Activated CD4-positive, alpha-beta T cell treated with anti-CD3 and anti-CD28 coated beads, Interleukin-2, amount 10 ng/mL, durations not matched to agents 7 days and 5 days (primary cell): ENCODE measurements around the gene LRG1. TPM values are rescaled to one million over a fixed set of nuclear protein-coding genes. Genes with fewer than 3 reads are reported as not detected.

ENCODE experiments used
- CTCF ChIA-PET: fragments of 350-600 bp; sonication (Branson Sonifier 250); formaldehyde crosslinking; loops from one replicate; lab custom pipeline; 2021; ENCODE audit warnings: antibody characterized with exemption; lab: Charles Lee
- POLR2A ChIA-PET: fragments of 350-600 bp; sonication (Branson Sonifier 250); formaldehyde crosslinking; loops from one replicate; lab custom pipeline; 2021; ENCODE audit warnings: antibody characterized with exemption; lab: Charles Lee
- DNase-seq: peaks from one replicate; pipeline ENCODE4 v3.0.0-alpha.2; 2020
- H3K27ac Mint-ChIP-seq: one replicate; pipeline ENCODE4 v1.8.0; 2021; ENCODE audit warnings: mild to moderate bottlenecking, moderate library complexity, mixed read lengths
- H3K27me3 Mint-ChIP-seq: one replicate; pipeline ENCODE4 v1.8.0; 2021; ENCODE audit warnings: mixed read lengths
- H3K36me3 Mint-ChIP-seq: one replicate; pipeline ENCODE4 v1.8.0; 2021; ENCODE audit warnings: low read depth, mixed read lengths
- H3K4me1 Mint-ChIP-seq: one replicate; pipeline ENCODE4 v1.8.0; 2021; ENCODE audit warnings: mixed read lengths
- H3K4me3 Mint-ChIP-seq: one replicate; pipeline ENCODE4 v1.8.0; 2021; ENCODE audit warnings: mild to moderate bottlenecking, moderate library complexity, mixed read lengths
- H3K9me3 Mint-ChIP-seq: one replicate; pipeline ENCODE4 v1.8.0; 2021; ENCODE audit warnings: mixed read lengths
- total RNA-seq, 2 experiments: library from RNA; stranded (reverse); gene quantifications; one replicate each; pipeline ENCODE4 v1.2.3, GENCODE V29; 2021

LRG1 gene
- total RNA-seq, 2 experiments from 2014 or later: 0.07 TPM; not detected in 1

DNA sequence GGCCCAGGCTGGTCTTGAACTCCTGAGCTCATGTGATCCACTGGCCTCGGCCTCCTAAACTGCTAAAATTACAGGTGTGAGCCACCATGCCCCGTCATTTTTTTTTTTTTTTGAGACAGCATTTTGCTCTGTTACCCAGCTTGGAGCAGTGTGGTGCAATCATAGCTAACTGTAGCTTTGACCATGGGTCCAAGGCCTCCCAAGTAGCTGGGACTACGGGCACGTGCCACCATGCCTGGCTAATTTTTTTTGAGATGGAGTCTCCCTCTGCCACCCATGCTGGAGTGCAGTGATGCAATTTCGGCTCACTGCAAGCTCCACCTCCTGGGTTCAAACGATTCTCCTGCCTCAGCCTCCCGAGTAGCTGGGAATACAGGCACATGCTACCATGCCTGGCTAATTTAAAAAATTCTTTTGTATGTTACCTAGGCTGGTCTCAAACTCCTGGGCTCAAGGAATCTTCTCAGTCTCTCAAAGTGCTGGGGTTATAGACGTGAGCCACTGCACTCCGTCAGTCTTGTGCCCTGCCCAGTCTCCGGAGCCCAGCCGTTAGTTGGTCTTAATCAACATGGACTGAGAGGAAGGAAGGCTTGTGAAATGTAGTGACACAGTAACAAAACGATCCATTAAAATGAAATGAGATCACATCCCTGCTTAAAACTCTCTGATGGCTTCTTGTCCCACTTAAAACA, 1.4 kb upstream of the LRG1 start:
- peaks cover 2% of the 10 kb centered on the region for H3K36me3 Mint-ChIP-seq
- DNase-seq: no peak
- H3K27ac Mint-ChIP-seq: no peak overlapping the region
- POLR2A ChIA-PET: no interaction called here
- no peaks in the 10 kb centered on the region for H3K9me3 Mint-ChIP-seq
- H3K4me3 Mint-ChIP-seq: no peak overlapping the region
- no peaks in the 10 kb centered on the region for H3K27me3 Mint-ChIP-seq
- CTCF ChIA-PET: interaction anchor here (0.6 to 3.6 kb wide), 4 partner anchors 16 to 141 kb away, joined by 3 to 18 read pairs (median 3); partner anchors contain the start of gene SH3GL1
- peaks cover 5% of the 10 kb centered on the region for H3K4me1 Mint-ChIP-seq

DNA sequence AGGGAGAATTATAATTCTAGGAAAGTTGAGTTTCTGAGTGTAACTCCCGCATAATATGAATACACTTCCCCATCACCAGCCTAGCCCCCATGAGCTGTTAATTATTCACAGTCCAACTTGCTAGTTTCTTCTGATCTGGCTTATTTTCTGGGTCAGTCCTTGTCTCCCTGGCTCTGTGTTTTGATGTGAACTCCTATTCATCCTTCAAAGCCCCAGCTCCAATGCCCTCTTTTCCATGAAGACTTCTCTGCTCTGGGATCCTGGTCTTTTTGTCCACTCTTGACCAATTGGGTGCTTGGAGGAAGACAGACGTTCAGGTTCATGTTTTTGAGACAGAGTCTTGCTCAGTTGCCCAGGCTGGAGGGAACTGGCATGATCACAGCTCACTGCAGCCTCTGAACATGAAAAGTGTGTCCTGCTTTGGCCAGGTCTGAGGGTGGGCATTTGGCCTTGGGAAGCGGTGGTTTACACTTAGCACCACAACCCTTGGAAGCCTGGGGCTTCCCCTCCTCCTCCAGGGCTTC, 605 bp downstream of the LRG1 start:
- Mint-ChIP-seq H3K27ac (no peak overlapping the region), H3K4me3 (no peak overlapping the region), H3K27me3 (peaks cover 7% of the 10 kb centered on the region), H3K36me3 (peaks cover 2% of the 10 kb centered on the region), H3K9me3 (no peaks in the 10 kb centered on the region), H3K4me1 (peaks cover 5% of the 10 kb centered on the region)
- ChIA-PET POLR2A (no interaction called here), CTCF (interaction anchor here (1.5 to 3.6 kb wide), 3 partner anchors 14 to 16 kb away, joined by 3 to 18 read pairs (median 6); no protein-coding TSS in a partner anchor)
- DNase-seq: no peak

DNA sequence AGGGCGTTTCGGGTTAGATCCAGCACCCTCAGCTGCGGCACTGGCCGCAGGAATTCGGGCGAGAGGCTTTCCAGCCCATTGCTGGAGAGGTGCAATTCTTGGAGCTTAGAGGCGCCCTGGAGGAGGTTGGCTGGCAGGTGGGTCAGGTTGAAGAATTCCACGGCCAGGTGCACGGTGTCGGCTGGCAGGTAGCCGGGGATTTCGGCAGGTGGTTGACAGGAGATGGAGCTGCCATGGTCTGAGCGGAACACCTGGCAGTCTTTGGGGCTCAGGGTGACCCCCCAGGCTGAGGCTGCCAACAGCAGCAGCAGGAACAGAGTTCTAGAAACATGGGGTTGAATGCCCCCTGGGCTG, 1.3 kb downstream of the LRG1 start:
- no peak overlapping the region for H3K4me3 Mint-ChIP-seq
- POLR2A ChIA-PET: no interaction called here

GRCh38 chr19:4537953-4538600, 1.8 kb downstream of the LRG1 start:
- Mint-ChIP-seq H3K27ac (no peak overlapping the region), H3K36me3 (peaks cover 2% of the 10 kb centered on the region), H3K4me1 (peaks cover 5% of the 10 kb centered on the region), H3K27me3 (peaks cover 11% of the 10 kb centered on the region), H3K4me3 (no peak overlapping the region), H3K9me3 (no peaks in the 10 kb centered on the region)
- CTCF ChIA-PET: interaction anchor here (1.5 to 3.6 kb wide), 2 partner anchors 13 to 15 kb away, joined by 6 to 18 read pairs; no protein-coding TSS in a partner anchor
- DNase-seq: no peak
- POLR2A ChIA-PET: no interaction called here

More for the DNA sequence above, 1.3 kb downstream of the LRG1 start:
- H3K27ac Mint-ChIP-seq: no peak overlapping the region
- H3K36me3 Mint-ChIP-seq: peaks cover 2% of the 10 kb centered on the region
- H3K27me3 Mint-ChIP-seq: peaks cover 7% of the 10 kb centered on the region
- no peaks in the 10 kb centered on the region for H3K9me3 Mint-ChIP-seq
- no peak for DNase-seq
- CTCF ChIA-PET: interaction anchor here (1.5 to 3.6 kb wide), 2 partner anchors 14 to 16 kb away, joined by 6 to 18 read pairs; no protein-coding TSS in a partner anchor
- peaks cover 5% of the 10 kb centered on the region for H3K4me1 Mint-ChIP-seq

DNA sequence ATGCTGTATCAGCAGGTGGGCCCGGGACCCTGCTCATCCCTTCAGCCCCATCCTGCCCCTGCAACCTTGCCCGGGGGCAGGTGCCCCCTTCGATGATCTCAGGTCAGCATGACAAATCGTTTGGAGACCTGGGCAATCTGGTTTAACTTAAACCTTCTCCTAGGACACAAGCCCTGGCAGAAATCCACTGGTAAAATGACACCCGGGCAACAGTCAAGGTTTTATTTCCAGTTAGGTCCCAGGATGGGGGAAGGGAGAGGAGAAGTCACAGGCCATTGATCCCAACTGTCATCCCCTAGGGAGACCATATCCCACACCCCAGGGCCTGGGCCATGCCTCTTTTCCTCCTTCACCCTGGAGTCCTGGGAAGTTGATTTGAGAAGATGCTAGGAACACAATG, 3.0 kb downstream of the LRG1 start:
- Mint-ChIP-seq H3K9me3 (no peaks in the 10 kb centered on the region), H3K36me3 (peaks cover 2% of the 10 kb centered on the region), H3K4me3 (no peak overlapping the region), H3K4me1 (peaks cover 5% of the 10 kb centered on the region), H3K27me3 (peaks cover 11% of the 10 kb centered on the region), H3K27ac (no peak overlapping the region)
- ChIA-PET POLR2A (no interaction called here), CTCF (no interaction called here)
- no peak for DNase-seq

- peaks cover under 1% of the 10 kb centered on the region for H3K4me1 Mint-ChIP-seq
- POLR2A ChIA-PET: no interaction called here
- no peak within 1 kb of the TSS for H3K27ac Mint-ChIP-seq
- no peak within 1 kb of the TSS for H3K4me3 Mint-ChIP-seq
- H3K9me3 Mint-ChIP-seq: no peaks in the 10 kb centered on the region
- DNase-seq: peak; percentile 26
- peaks cover 13% of the 10 kb centered on the region for H3K27me3 Mint-ChIP-seq
- CTCF ChIA-PET: interaction anchor here (0.6 to 2.3 kb wide), 9 partner anchors 8 to 289 kb away, joined by 3 to 19 read pairs (median 4); no protein-coding TSS in a partner anchor
- no peaks in the 10 kb centered on the region for H3K36me3 Mint-ChIP-seq
These were observed 4.8 kb downstream of the LRG1 start, which contains the start of gene PLIN5 for GRCh38 chr19:4534836-4535658. Gene PLIN5 (minus strand): TSS chr19:4535224. CDS start chr19:4534074, 1,150 bp downstream.

GRCh38 chr19:4533835-4534424, 5.9 kb downstream of the LRG1 start:
- CTCF ChIA-PET: interaction anchor here (0.6 to 2.3 kb wide), 5 partner anchors 9 to 267 kb away, joined by 3 to 19 read pairs (median 5); partner anchors contain the start of gene SH3GL1

GRCh38 chr19:4533334-4533733, 6.5 kb downstream of the LRG1 start:
- no peak for DNase-seq
- ChIA-PET POLR2A (no interaction called here), CTCF (interaction anchor here (1.3 kb wide), 1 partner anchor 133 kb away, joined by 3 read pairs; the partner anchor contains the start of gene SH3GL1)
- Mint-ChIP-seq H3K9me3 (no peaks in the 10 kb centered on the region), H3K4me1 (no peaks in the 10 kb centered on the region), H3K27ac (no peak overlapping the region), H3K36me3 (no peaks in the 10 kb centered on the region), H3K27me3 (peaks cover 13% of the 10 kb centered on the region), H3K4me3 (no peak overlapping the region)

More at GRCh38 chr19:4533835-4534424, 5.9 kb downstream of the LRG1 start:
- Mint-ChIP-seq H3K4me3 (no peak overlapping the region), H3K27ac (no peak overlapping the region), H3K4me1 (no peaks in the 10 kb centered on the region), H3K36me3 (no peaks in the 10 kb centered on the region), H3K27me3 (peaks cover 13% of the 10 kb centered on the region), H3K9me3 (no peaks in the 10 kb centered on the region)
- no peak for DNase-seq
- POLR2A ChIA-PET: no interaction called here

DNA sequence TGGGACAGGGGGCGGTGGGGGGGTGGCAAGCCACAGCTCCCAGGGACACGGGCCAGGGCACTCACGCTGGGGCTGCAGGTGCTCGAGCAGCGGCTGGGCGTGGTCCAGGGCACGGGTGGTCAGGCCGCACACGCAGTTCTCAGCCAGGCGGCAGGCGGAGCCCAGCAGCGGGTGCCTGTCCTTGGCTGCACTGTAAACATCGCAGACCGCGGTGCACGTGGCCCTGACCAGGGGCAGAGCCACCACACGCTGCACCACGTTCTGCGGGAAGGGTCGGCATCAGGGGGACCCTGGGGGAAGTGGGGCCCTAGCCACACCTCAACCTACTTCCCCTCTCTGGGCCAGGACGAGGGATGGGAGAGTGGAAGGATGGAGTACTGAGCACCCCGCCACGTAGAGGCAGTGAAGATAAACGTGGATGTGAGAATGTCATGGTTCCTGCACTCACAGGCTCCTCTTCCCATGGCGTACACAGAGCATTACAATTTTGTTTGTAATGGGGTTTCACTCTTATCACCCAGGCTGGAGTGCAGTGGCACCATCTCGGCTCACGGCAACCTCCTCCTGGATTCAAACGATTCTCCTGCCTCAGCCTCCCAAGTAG, 8.2 kb downstream of the LRG1 start:
- peaks cover 13% of the 10 kb centered on the region for H3K27me3 Mint-ChIP-seq
- no peak overlapping the region for H3K27ac Mint-ChIP-seq
- H3K4me1 Mint-ChIP-seq: no peaks in the 10 kb centered on the region
- no peak for DNase-seq
- CTCF ChIA-PET: no interaction called here
- no peaks in the 10 kb centered on the region for H3K36me3 Mint-ChIP-seq
- H3K4me3 Mint-ChIP-seq: no peak overlapping the region
- H3K9me3 Mint-ChIP-seq: no peaks in the 10 kb centered on the region
- POLR2A ChIA-PET: no interaction called here

- Mint-ChIP-seq H3K27ac (no peak overlapping the region), H3K9me3 (no peaks in the 10 kb centered on the region), H3K27me3 (peaks cover 9% of the 10 kb centered on the region), H3K4me1 (no peaks in the 10 kb centered on the region), H3K4me3 (no peak overlapping the region), H3K36me3 (no peaks in the 10 kb centered on the region)
- no peak for DNase-seq
- ChIA-PET CTCF (no interaction called here), POLR2A (no interaction called here)
These were observed 9.8 kb downstream of the LRG1 start for GRCh38 chr19:4529924-4530522.

DNA sequence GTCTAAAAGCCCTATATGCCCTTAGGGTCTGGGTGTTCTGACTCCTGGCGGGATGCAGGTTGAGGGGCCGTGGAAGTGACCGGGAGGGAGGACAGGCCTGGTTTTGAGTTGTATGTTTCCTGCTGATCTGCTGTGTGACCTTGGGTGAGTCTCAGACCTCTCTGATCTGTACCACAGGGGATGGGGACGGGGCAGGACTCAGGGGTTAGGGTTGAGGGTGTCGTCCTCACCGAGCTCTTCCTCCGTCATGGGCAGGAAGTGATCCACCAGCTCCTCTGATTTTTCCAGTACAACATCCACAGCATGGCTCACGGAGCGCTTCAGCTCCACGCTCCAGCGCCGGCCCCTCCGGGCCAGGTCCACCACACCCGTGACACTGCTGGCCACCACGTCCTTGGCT, 11.0 kb downstream of the LRG1 start:
- H3K27ac Mint-ChIP-seq: no peak overlapping the region
- H3K4me1 Mint-ChIP-seq: no peaks in the 10 kb centered on the region
- H3K36me3 Mint-ChIP-seq: no peaks in the 10 kb centered on the region
- DNase-seq: no peak
- CTCF ChIA-PET: no interaction called here
- no peak overlapping the region for H3K4me3 Mint-ChIP-seq
- no peaks in the 10 kb centered on the region for H3K9me3 Mint-ChIP-seq
- H3K27me3 Mint-ChIP-seq: peaks cover 6% of the 10 kb centered on the region
- POLR2A ChIA-PET: interaction anchor here (0.5 kb wide), 1 partner anchor 111 kb away, joined by 3 read pairs; no protein-coding TSS in a partner anchor
